K562 (cell line): ENCODE data around the gene TMEM50B. TPM values are rescaled to one million over a fixed set of nuclear protein-coding genes. Genes with fewer than 3 reads are reported as not detected.

Source experiments
- CBX3 ChIP-seq, 2 experiments: IDR thresholded peaks; 1 replicate in 1 of 2; 2 replicates in 1 of 2; pipeline ENCODE4 v1.6.1; 2012; ENCODE audit warnings: inconsistent platforms in 2 of 2, low read length in 2 of 2, borderline replicate concordance in 1 of 2, control low read depth in 1 of 2
- CHCHD3 ChIP-seq: fragments of 250-450 bp; sonication (Bioruptor Pico); IDR thresholded peaks from 2 replicates; pipeline ENCODE4 v2.1.2; 2022; ENCODE audit warnings: mild to moderate bottlenecking
- DDX20 ChIP-seq: fragments of 450-650 bp; IDR thresholded peaks from 2 replicates; pipeline ENCODE4 v1.6.1; 2016; ENCODE audit warnings: missing genetic modification characterization, low read depth, mild to moderate bottlenecking, missing compliant biosample characterization, moderate library complexity
- FOS ChIP-seq: IDR thresholded peaks from 3 replicates; pipeline ENCODE4 v1.6.1; 2011; ENCODE audit not compliant: insufficient read length; ENCODE audit errors: extremely low read depth
- MGA ChIP-seq: fragments of 450-650 bp; IDR thresholded peaks from 2 replicates; pipeline ENCODE4 v1.6.1; 2016; ENCODE audit warnings: mild to moderate bottlenecking, moderate library complexity
- PTRF ChIP-seq: fragments of 450-650 bp; IDR thresholded peaks from 2 replicates; pipeline ENCODE4 v1.6.1; 2016; ENCODE audit warnings: mild to moderate bottlenecking, missing genetic modification characterization, missing compliant biosample characterization
- PURB ChIP-seq: sonication (generic); formaldehyde crosslinking; IDR thresholded peaks from 2 replicates; pipeline ENCODE4 v1.9.0; 2021; ENCODE audit warnings: low read depth, mild to moderate bottlenecking, missing genetic modification reagents
- SNRNP70 ChIP-seq: fragments of 200-400 bp; formaldehyde crosslinking; optimal IDR thresholded peaks from 2 replicates; pipeline ENCODE3; 2017; ENCODE audit warnings: low read depth, low read length
- TFE3 ChIP-seq: fragments of 450-650 bp; formaldehyde crosslinking; IDR thresholded peaks from 2 replicates; pipeline ENCODE4 v1.4.0; 2020; ENCODE audit warnings: mild to moderate bottlenecking, mixed read lengths
- ZNF197 ChIP-seq: fragments of 200-800 bp; sonication (Bioruptor generic); IDR thresholded peaks from 2 replicates; pipeline ENCODE4 v1.6.1; 2016; ENCODE audit warnings: low read depth, missing genetic modification characterization, missing compliant biosample characterization
- ZNF316 ChIP-seq: fragments of 450-650 bp; IDR thresholded peaks from 2 replicates; pipeline ENCODE4 v1.6.1; 2016
- polyA plus RNA-seq, 8 experiments: library from polyadenylated mRNA; depleted of rRNA in 4 of 8; stranded (reverse) in 5 of 8; unstranded in 3 of 8; fragments of >200 nt; fragmentation: Nextera tagmentation in 2 of 8; fragmentation: Illumina TruSeq in 1 of 8; extraction: Ambion mirVana in 2 of 8; extraction: Trizol in 1 of 8; gene quantifications; 2 replicates each; pipeline versions ENCODE4 v1.2.1 to v1.2.3, GENCODE V29; 2011 to 2014; ENCODE audit warnings: inconsistent platforms in 1 of 8, missing spikeins in 1 of 8
- total RNA-seq, 7 experiments: library from RNA; depleted of rRNA in 6 of 7; stranded (reverse); fragments of >200 nt in 6 of 7; fragmentation: Illumina TruSeq in 2 of 7; extraction: Trizol in 2 of 7; gene quantifications; 2 replicates each; pipeline versions ENCODE4 v1.2.1 to v1.2.3, GENCODE V29; 2011 to 2021; ENCODE audit warnings: low replicate concordance in 1 of 7
- TF ChIP-seq, protein P1 (sequence below): fragments of 450-650 bp; formaldehyde crosslinking; IDR thresholded peaks from 2 replicates; pipeline ENCODE4 v1.4.0; 2022; ENCODE audit warnings: mild to moderate bottlenecking, moderate library complexity

TMEM50B gene
- total and polyA plus RNA-seq, 9 of the 15 experiments (the other 6 are each of a cell fraction or from before 2014, with no cell fraction given) = 20.5 to 64.6 (median 28.9) TPM

DNA sequence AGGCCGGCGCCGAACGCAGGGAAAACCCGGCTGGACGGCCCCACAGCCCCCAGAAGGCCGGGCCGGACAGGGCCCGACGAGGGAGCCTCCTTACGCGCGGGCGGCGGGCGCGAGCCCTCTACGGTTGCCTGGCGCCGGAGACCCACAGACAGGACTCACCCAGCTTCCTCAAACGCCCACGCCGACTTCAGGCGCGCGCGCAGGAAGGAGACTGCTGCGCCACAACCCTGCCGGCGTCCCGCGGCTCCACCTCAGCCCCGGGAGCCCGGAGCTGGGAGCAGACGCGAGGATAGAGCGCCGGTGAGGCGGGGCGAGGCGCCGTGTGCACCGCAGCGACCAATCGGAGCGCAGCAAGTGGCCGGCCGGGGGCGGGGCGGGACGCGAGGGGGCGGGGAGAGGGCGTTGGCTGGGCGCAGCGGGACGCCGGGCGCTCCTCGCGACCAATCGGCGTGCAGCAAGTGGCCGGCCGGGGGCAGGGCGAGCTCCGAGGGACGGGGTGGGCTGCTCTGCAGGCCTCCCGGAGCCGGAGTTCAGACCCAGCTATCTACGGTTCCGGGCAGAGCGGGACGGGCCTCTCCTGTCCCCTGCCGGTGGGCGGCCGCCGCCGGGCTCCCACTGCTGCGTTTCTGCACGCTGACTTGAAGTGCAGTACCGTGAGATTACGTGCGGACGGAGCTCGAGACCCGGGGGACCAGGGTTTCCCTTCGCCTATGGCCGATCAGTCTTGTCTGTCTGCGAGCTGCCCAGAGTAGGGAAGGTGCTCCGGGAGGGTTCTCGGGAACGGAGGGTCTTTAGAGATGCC, at the start of gene TMEM50B (continued):
- no peak; the same call in 1 of the 2 replicates for TF ChIP-seq MGA
- no peak for TF ChIP-seq ZNF316
- no peak for TF ChIP-seq TFE3 (CRISPR knock-in tag)
- no peak for TF ChIP-seq SNRNP70
- no peak for TF ChIP-seq PURB
- TF ChIP-seq PTRF (tag) = no peak
- peak; percentile 23 for TF ChIP-seq FOS
- TF ChIP-seq DDX20 = no peak
- TF ChIP-seq CHCHD3 (CRISPR knock-in tag) = no peak
- TF ChIP-seq, protein P1, sequence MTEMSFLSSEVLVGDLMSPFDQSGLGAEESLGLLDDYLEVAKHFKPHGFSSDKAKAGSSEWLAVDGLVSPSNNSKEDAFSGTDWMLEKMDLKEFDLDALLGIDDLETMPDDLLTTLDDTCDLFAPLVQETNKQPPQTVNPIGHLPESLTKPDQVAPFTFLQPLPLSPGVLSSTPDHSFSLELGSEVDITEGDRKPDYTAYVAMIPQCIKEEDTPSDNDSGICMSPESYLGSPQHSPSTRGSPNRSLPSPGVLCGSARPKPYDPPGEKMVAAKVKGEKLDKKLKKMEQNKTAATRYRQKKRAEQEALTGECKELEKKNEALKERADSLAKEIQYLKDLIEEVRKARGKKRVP (CRISPR knock-in tag) = 0 out of 2 replicates have a peak, but pooled peaks have one; percentile 60
- no peak for TF ChIP-seq ZNF197 (CRISPR knock-in tag)
- no peak for TF ChIP-seq CBX3 (IDR thresholded peaks at IDR 0.05; ENCODE audit: borderline replicate concordance in 1 of 2, low read length in 2 of 2)
